Suppressor macrophage treated with lipopolysaccharide for 1 hour (primary cell): Measurements from ENCODE around the gene DYNC2LI1.

Source experiments
- DNase-seq, 3 donors: peaks; one replicate each; pipeline ENCODE4 v3.0.0-alpha.2; 2020 to 2022

DYNC2LI1 gene

DNA sequence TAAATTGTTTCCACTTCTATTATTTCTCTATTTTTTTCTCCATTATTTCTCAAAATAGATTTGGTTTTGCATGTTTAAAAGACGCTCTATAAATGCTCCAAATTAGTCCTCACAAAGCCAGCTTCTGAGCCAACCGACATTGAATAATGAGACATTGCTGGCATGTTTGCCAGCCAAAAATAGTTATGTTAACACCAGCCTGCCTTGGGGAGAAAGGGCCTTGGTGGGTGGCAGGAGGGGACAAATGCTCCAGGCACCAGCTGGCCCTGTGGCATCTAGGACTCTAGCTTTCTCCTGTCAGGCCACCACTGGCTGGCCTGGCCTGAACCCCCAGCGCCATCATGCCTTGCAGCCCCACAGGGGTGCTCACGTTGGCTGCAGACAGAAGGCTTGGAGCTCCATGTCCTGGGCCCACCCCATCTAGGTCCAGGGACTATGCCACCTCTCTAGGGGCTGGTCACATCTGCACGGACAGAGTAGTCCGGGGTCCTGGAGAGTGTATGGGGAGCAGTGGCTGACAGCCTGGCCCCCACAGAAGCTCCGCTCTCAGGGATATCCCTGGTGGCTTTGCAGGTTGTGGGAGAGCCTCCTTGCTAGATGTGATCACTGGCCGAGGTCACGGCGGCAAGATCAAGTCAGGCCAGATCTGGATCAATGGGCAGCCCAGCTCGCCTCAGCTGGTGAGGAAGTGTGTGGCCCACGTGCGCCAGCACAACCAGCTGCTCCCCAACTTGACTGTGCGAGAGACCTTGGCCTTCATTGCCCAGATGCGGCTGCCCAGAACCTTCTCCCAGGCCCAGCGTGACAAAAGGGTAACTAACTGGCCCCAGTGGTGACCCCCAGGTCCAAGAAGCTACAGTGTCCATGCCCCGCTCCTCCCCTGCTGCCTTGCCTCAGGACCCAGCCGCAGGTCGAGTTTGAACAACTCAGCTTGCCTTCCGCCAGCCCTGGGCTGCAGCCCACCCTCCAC lies 77.5 kb downstream of the DYNC2LI1 start:
- DNase-seq, result no peak

DNA sequence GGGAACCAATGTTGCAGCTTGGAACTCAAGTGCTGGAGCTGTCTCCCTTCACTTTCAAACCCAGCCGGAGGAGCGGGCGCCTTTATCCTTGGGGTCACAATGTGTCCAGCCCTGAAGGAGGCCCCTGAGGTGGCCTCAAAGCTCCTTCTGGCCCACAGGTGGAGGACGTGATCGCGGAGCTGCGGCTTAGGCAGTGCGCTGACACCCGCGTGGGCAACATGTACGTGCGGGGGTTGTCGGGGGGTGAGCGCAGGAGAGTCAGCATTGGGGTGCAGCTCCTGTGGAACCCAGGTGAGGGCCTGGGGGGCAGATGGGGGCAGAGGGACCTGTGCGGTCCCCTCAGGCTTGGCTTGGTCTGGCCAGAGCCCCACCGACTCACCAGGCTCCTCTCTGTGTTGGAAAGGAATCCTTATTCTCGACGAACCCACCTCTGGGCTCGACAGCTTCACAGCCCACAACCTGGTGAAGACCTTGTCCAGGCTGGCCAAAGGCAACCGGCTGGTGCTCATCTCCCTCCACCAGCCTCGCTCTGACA lies 78.4 kb downstream of the DYNC2LI1 start:
- no peak for DNase-seq

DNA sequence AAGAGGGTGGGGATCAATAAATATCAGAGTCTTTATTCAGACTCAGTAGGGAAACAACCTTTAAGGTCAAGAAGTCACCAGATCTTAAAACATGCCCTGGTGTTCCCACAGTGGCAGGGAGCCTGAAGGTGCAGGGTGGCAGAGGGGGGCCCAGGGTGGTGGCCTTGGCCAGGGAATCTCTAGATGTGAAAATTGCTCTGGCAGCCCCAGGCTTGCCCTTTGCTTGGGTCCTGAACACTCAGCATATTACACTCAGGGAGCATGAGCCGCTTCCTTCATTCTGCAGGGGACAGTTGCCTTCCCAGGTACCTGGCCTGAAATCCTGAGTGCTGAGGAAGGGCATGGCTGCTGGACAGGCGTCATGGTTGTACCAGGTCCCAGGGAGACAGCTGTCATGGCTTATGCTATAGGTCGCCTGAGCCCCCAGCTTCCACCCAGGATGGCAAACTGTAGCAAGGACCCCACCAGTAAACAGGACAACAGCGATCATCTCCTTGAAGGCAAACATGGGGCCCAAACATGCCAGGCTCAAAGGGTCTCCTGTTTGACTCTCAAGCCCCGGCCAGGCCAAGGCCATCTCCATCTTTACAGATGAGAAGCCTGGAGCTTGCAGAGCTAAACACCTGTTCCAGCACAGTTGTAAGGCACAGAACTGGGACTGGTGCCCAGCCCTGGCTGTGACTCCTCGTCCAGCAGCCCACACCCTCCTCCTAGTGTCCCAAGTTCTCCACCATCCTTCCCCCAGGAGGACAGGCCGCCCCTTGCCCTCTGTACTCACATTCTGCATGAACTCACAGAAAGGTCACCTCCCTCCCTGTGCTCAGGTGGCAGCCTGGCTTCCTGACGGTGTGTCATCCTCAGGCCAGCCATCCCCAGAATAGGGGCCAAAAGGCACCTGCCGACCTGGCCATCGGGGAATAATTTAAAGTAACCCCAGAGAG lies 79.6 kb downstream of the DYNC2LI1 start:
- DNase-seq, result no peak

GRCh38 chr2:43854671-43855070 lies 80.8 kb downstream of the DYNC2LI1 start:
- DNase-seq, result no peak

DNA sequence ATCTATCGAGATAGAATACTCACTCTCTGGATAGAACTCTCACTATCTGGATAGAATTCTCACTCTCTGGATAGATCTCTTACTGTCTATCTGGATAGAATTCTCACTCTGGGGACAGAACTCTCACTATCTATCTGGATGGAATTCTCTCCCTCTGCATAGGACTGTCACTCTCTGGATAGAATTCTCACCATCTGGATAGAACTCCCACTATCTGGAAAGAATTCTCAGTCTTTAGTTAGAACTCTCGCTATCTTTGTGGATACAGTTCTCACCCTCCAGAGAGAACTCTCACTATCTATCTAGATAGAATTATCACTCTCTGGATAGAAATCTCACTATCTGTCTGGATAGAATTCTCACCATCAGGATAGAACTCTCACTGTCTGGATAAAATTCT lies 81.5 kb downstream of the DYNC2LI1 start:
- DNase-seq, result no peak
